NCI-H748 (cell line): ENCODE measurements around the gene NAA11.

Experiments
- DNase-seq: peaks from one replicate; lab custom pipeline; 2025; ENCODE audit not compliant: unreplicated experiment; lab: John Stamatoyannopoulos, UW

NAA11 gene

GRCh38 chr4:79325864-79326328 lies at the start of gene NAA11:
NAA11 (minus strand) TSS chr4:79326061; CDS start chr4:79325877, 184 bp downstream.
- no peak for DNase-seq

DNA sequence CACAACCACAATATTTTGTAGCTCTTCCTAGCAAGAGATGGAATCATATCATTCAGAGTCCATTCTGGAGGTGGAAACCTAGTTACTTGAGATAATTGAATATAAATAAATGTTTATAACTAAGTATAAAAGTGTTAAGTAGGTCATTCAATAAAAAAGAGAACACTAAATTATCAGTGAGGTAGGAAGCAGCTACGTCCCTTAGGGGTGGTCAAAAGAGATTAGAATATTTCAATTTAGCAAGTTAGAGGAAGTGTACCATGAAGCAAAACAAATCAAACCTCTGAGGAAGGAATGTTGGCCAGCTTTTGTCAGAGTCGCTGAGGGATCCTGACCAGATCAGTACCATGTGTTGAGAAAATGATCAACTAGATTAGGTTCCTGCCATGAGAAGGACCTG lies 44.2 kb upstream of the NAA11 start:
- DNase-seq = no peak

DNA sequence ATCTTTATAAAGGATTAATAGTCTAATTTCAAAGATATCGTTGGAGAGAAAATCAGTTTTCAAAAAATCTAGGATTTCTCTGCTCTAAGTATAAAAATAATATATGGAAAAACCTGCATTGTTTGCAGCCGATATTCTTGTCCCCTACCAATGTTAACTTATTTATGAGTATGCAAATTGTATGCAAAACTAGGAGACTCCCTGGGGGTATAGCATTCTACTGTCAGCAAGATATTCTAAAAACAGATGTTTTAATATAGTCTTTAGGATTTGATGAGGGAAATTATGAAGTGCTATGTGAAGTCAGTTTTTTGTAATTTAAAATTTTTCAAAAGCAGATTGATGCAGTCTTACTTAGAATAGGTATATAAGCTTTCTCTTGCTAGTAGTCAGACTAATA lies 41.2 kb upstream of the NAA11 start:
- DNase-seq = no peak

DNA sequence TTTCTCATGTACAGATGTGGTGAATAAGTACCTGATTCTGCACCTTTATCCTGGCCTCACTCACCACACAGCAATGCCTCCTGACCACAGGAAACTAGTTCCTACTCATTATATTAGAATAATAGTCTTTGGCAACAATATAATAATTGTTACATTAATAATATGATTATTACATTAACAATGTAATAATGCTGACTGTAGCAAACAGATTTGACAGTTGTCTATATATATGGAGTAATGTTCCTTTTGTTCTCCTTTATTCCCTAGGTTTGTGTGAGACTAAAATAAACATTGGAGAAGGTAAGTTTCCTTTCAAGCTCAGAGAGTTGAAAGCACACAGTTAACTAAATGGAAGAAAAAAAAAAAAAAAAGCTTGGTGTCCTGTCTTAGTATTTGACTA lies 40.6 kb upstream of the NAA11 start:
- no peak for DNase-seq

DNA sequence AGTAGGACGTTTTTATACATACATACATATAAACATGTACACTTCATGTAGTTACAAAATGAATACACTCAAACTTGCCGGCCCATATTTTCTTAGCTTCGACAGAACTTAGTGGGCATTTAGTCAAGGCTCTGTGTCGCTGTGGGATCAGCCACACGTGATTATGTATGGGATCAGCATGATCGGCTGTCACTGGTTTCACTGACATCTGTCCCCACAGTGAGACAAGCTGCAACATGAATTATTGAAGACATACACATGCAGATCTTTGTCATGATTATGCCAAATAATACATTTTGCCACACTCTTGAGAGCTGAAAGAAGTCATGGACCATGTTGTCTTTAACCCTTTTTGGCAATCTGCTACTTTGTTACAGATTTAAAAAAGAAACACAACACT lies 38.2 kb upstream of the NAA11 start:
- no peak for DNase-seq

- no peak for DNase-seq
Measured at GRCh38 chr4:79362626-79363025, 36.8 kb upstream of the NAA11 start.

DNA sequence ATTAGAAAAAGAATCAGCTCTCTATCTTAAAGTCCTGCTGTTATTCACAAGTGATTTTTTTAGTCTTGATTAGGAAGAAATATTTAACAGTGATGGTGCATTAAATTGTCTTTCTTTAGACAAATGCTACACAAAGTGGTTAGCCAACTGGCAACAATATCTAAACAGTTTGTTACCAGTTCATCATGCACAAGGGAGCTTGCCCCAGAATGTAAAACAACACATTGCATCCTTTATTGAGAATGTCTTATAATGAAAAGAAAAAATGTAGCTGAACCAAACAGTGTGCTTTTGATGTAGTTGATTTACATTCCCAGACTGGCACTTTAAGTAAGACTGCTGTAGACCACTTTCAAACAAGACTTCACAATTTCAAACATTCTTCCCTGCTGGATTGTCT lies 34.1 kb upstream of the NAA11 start:
- no peak for DNase-seq

DNA sequence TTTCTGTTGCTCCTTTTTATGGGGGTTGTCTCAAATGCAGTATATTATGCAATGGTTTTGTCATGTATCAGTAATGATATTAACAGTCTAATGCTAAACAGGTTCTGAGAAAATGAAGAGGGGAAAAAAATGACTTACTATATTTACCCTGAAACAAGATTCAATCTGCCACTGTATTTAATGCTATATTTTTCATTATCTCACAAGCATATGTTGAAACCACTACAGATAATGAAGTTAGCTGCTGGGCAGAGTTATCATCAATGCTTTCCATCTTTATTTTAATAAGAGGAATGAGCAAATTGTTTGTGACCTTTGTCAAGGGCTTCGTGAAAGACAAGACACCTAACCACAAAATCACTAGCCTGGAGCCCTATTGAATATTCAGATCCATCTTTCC lies 32.6 kb upstream of the NAA11 start:
- DNase-seq = no peak

DNA sequence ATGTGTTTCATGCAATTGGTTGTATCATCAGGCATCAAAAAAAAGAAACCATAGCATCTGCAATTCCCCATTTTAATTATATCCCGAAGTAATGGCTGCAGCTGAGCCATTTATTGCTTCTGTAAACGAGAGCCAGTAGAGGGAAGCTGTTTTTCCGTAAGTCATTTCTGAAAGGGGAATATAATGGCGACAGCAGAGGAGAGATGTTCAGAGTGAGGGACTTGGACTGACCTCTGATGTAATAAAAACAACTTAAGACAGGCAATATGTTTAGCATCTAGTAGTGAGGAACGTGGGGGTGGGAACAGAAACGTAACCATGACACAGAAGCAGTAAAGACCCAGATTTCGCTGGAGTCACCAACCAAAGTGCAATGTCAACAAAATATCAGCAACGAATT lies 31.5 kb upstream of the NAA11 start:
- peak; percentile 9 for DNase-seq

DNA sequence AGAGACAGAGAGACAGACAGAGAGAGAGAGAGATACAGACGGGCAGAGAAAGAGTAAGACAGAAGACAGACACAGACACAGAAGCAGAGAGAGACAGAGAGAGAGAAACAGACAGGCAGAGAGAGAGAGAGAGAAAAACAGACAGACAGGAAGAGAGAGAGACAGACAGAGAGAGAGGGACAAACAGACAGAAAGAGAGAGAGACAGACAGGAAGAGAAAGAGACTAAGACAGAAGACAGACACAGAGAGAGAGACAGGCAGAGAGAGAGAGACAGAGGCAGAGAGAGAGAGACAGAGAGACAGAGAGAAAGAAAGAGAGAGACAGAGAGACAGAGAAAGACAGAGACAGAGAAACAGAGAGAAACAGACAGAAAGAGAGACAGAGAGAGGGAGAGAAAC lies 27.2 kb upstream of the NAA11 start:
- no peak for DNase-seq

DNA sequence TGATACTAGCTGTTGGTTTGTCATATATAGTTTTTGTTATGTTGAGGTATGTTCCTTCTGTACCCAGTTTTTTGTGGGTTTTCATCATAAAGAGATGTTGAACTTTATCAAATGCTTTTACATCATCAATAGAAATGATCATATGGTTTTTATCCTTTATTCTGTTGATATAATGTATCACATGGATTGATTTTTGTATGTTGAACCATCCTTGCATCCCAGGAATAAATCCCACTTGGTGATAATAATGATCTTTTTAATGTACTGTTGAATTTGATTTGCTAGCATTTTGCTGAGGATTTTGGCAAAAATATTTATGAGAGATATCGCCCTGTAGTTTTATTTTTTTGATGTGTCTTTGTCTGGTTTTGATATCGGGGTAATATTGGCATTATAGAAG lies 22.5 kb upstream of the NAA11 start:
- DNase-seq = no peak

DNA sequence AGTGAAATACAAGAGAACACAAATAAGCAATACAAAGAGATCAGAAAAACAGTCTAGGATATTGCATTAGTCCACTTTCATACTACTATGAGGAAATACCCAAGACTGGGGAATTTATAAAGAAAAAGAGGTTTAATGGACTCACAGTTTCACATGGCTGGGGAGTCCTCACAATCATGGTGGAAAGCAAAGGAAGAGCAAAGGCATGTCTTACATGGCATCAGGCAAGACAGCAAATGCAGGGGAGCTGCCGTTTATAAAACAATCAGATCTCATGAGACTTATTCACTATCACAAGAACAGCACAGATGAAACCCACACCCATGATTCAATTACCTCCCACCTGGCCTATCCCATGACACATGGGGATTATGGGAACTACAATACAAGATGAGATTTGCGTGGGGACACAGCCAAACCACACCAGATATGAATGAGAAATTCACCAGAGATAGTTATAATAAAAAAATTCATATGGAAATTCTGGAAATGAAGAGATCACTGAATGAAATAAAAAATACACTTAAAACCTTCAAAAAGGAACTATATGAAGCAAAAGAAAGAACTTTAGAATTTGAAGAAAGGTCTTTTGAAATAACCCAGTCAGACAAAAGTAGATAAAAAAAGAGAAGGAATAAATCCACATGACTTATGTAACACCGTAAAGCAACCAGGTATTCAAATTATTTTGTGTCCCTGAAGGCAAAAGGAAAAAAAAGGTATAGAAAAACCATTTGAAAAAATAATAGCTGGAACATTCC lies 16.2 kb upstream of the NAA11 start:
- no peak for DNase-seq

GRCh38 chr4:79340568-79340967 lies 14.7 kb upstream of the NAA11 start:
- DNase-seq = no peak

- peak; percentile 28 for DNase-seq
Measured at GRCh38 chr4:79338148-79338547, 12.3 kb upstream of the NAA11 start.

- peak; percentile 56 for DNase-seq
Measured at GRCh38 chr4:79334783-79335182, 8.9 kb upstream of the NAA11 start.

GRCh38 chr4:79334341-79334740 lies 8.5 kb upstream of the NAA11 start:
- no peak for DNase-seq

DNA sequence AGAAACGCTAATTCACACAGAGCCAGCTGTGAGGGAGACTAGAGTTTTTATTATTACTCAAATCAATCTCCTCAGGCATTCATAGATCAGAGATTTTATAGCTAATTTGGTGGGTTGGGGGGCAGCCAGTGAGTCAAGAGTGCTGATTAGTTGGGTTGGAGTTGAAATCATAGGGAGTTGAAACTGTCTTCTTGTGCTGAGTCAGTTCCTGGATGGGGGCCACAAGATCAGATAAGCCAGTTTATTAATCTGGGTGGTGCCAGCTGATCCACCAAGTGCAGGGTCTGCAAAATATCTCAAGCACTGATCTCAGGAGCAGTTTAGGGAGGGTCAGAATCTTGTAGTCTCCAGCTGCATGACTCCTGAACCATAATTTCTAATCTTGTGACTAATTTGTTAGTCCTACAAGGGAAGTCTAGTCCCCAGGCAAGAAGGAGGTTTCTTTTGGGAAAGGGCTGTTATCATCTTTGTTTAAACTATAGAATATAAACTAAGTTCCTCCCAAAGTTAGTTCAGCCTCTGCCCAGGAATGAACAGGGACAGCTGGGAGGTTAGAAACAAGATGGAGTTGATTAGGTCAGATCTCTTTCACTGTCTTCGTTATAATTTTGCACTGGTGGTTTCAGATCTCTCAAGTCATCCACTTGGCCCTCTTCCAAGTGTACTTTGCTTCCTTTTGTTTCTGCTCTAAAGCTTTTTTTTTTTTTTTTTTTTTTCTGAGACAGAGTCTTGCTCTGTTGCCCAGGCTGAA lies 5.4 kb upstream of the NAA11 start:
- DNase-seq = no peak

GRCh38 chr4:79330720-79331119 lies 4.9 kb upstream of the NAA11 start:
- DNase-seq = no peak

DNA sequence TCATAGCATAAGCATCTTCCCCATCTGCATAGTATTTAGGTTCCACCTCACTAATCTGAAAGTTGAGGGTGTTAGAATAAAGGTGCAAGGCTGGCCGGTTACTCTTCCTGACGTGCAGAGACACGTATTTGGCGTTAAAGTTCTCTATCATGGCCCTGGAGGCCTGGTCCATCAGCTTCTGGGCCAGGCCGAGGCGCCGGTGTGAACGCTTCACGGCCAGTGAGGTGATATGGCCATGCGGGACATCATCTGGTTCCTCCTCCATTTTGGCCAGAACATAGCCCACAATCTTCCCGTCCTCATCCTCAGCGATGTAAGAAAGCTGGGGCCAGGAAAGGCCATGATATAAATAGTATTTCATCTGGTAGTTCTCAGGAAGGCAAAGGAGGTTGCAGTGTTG lies 425 bp downstream of the NAA11 start:
- DNase-seq = no peak

- DNase-seq = no peak
Measured at GRCh38 chr4:79319975-79320374, 5.9 kb downstream of the NAA11 start.

DNA sequence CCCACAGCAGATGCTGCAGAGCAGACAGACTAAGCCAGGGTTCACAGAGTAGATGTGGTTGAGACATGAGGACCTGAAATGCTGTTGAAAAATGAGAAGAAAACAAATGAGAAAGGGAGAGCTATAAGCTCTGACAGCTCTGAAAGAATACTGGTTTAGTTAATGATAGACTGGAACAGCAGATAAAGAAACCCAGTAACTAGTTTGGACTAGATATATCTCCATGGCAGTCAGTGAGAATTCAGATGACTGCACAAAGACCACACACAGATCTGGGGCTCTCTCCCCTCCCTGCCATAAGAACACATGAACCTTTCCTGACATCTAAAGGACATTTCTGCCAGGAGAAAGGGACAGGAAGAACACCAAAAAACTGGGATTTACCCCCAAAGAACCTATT lies 8.2 kb downstream of the NAA11 start:
- peak; percentile 27 for DNase-seq

GRCh38 chr4:79315891-79316290 lies 10.0 kb downstream of the NAA11 start:
- DNase-seq = no peak

DNA sequence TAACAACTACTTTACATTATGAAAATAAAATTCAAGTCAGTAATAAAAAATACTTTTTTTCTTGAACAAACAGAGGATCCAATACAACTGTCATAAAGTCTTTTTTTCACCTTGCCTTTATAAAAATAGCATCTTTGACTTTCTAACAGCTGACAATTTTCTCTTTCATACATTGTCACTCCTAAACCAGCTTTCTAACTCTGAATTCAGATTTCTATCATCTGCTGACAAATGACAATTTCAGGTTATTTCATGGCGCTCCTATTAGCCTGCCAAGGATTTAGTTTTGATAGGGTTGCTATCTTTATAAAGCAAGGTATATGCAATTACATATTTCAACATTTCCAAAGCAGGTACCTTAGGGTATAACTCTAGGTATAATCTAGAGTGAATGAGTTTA lies 14.6 kb downstream of the NAA11 start:
- no peak for DNase-seq
